OCI-LY3 (cell line): ENCODE results near the gene BBS1.

ENCODE experiments used
- CTCF ChIP-seq: fragments of 200-600, 300-600 bp; sonication (generic); IDR thresholded peaks from 2 replicates; pipeline ENCODE4 v1.5.1; 2014; ENCODE audit warnings: antibody characterized with exemption, low read length, low read depth
- EZH2phosphoT487 ChIP-seq: fragments of 200-600 bp; shearing (Covaris generic); IDR thresholded peaks from 2 replicates; pipeline ENCODE4 v1.6.1; 2018; ENCODE audit warnings: antibody characterized with exemption, mixed run types, low read depth

GRCh38 chr11:66559866-66560676, 49.6 kb downstream of the BBS1 start:
- no peak for TF ChIP-seq EZH2phosphoT487
- TF ChIP-seq CTCF, result no peak
